HL-60 (cell line): ENCODE measurements around the gene CAMKMT.

ENCODE experiments used
- GABPA ChIP-seq: IDR thresholded peaks from 2 replicates; pipeline ENCODE4 v1.6.1; 2012; ENCODE audit warnings: low read depth
- TF ChIP-seq, protein P1 (sequence below): IDR thresholded peaks from one replicate; pipeline ENCODE4 v1.5.1; 2011; ENCODE audit warnings: low read length, control low read depth, inconsistent platforms; ENCODE audit not compliant: insufficient read depth

DNA sequence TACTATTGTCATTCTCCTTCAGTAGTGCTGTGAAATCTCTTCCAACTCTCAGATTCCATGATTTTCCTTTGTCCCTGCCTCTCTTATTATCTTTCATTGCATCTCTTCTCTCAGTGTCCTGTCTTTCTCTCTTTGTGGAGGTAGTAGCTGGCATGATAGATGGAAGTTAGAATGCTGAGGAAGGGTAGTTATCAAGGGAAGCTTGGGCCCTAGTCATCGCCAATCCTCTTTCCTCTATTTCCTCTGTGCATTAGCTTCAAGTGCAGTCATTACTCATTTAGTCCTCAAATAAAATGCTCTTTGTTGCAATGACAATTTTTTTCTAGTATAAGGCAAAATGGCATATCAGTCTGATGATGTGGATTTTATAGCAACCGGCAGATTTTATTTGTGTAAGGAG, 207.7 kb downstream of the CAMKMT start:
- TF ChIP-seq GABPA = no peak
- TF ChIP-seq, protein P1, sequence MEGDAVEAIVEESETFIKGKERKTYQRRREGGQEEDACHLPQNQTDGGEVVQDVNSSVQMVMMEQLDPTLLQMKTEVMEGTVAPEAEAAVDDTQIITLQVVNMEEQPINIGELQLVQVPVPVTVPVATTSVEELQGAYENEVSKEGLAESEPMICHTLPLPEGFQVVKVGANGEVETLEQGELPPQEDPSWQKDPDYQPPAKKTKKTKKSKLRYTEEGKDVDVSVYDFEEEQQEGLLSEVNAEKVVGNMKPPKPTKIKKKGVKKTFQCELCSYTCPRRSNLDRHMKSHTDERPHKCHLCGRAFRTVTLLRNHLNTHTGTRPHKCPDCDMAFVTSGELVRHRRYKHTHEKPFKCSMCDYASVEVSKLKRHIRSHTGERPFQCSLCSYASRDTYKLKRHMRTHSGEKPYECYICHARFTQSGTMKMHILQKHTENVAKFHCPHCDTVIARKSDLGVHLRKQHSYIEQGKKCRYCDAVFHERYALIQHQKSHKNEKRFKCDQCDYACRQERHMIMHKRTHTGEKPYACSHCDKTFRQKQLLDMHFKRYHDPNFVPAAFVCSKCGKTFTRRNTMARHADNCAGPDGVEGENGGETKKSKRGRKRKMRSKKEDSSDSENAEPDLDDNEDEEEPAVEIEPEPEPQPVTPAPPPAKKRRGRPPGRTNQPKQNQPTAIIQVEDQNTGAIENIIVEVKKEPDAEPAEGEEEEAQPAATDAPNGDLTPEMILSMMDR = no peak
